ENCODE results near the gene NCOA3.

- TF ChIP-seq, protein P1, sequence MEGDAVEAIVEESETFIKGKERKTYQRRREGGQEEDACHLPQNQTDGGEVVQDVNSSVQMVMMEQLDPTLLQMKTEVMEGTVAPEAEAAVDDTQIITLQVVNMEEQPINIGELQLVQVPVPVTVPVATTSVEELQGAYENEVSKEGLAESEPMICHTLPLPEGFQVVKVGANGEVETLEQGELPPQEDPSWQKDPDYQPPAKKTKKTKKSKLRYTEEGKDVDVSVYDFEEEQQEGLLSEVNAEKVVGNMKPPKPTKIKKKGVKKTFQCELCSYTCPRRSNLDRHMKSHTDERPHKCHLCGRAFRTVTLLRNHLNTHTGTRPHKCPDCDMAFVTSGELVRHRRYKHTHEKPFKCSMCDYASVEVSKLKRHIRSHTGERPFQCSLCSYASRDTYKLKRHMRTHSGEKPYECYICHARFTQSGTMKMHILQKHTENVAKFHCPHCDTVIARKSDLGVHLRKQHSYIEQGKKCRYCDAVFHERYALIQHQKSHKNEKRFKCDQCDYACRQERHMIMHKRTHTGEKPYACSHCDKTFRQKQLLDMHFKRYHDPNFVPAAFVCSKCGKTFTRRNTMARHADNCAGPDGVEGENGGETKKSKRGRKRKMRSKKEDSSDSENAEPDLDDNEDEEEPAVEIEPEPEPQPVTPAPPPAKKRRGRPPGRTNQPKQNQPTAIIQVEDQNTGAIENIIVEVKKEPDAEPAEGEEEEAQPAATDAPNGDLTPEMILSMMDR (conservative IDR thresholded peaks at IDR 0.05; ENCODE audit: low read length): no peak
- no peak for TF ChIP-seq EZH2phosphoT487 (IDR thresholded peaks at IDR 0.05; ENCODE audit: borderline replicate concordance)
Measured at GRCh38 chr20:47631078-47631477, 129.4 kb downstream of the NCOA3 start.
